Neutrophil (primary cell): ENCODE data around the gene CLDN12.

Experiments used
- H3K27ac ChIP-seq: fragments of 200-600 bp; sonication (generic); 2 replicates; pipeline ENCODE4 v1.5.1; 2016; ENCODE audit warnings: mild to moderate bottlenecking, moderate library complexity
- H3K27me3 ChIP-seq: fragments of 200-600 bp; sonication (generic); 2 replicates; pipeline ENCODE4 v1.6.0; 2016; ENCODE audit warnings: mild to moderate bottlenecking
- H3K36me3 ChIP-seq: fragments of 200-600 bp; sonication (generic); 2 replicates; pipeline ENCODE4 v1.5.1; 2017
- H3K4me1 ChIP-seq, 2 experiments: fragments of 200-600 bp in 1 of 2; sonication (generic) in 1 of 2; 1 replicate in 1 of 2; 2 replicates in 1 of 2; pipeline versions ENCODE4 v1.5.1 to v1.6.1; 2013 to 2016; ENCODE audit warnings: low read depth in 1 of 2, low read length in 1 of 2, mild to moderate bottlenecking in 1 of 2, moderate library complexity in 1 of 2; ENCODE audit not compliant: control insufficient read depth in 1 of 2, insufficient read depth in 1 of 2
- H3K4me3 ChIP-seq, 2 experiments: fragments of 200-600 bp in 1 of 2; sonication (generic) in 1 of 2; 1 replicate in 1 of 2; 2 replicates in 1 of 2; pipeline ENCODE4 v1.5.1; 2013 to 2016; ENCODE audit warnings: low read depth in 1 of 2, low read length in 1 of 2, mild to moderate bottlenecking in 1 of 2, moderate library complexity in 1 of 2
- H3K9me3 ChIP-seq: fragments of 200-600 bp; sonication (generic); 2 replicates; pipeline ENCODE4 v1.5.1; 2016
- CTCF ChIP-seq: fragments of 200-600 bp; sonication (generic); IDR thresholded peaks from 2 replicates; pipeline ENCODE4 v1.5.1; 2016; ENCODE audit warnings: antibody characterized with exemption

Gene CLDN12

GRCh38 chr7:90403174-90404113, at the start of gene CLDN12:
TSS of gene CLDN12 (plus strand) at chr7:90403461. CDS start at chr7:90412677, 9,216 bp downstream.
- TF ChIP-seq CTCF, result no peak
- Histone ChIP-seq H3K27me3 (peaks cover 25% of the 10 kb centered on the region), H3K4me3 (peak within 1 kb of the TSS; percentile 62 to 63), H3K9me3 (no peaks in the 10 kb centered on the region), H3K4me1 (peaks cover 12 to 15% of the 10 kb centered on the region in 2 experiments), H3K36me3 (no peaks in the 10 kb centered on the region), H3K27ac (peak within 1 kb of the TSS; percentile 18)

GRCh38 chr7:90383422-90383821, 19.8 kb upstream of the CLDN12 start:
- H3K27me3 ChIP-seq, result no peaks in the 10 kb centered on the region
- no peak overlapping the region for H3K4me3 ChIP-seq
- TF ChIP-seq CTCF, result no peak
- H3K36me3 ChIP-seq, result peaks cover 77% of the 10 kb centered on the region
- no peaks in the 10 kb centered on the region for H3K9me3 ChIP-seq
- H3K27ac ChIP-seq, result no peak overlapping the region
- H3K4me1 ChIP-seq, result no peaks in the 10 kb centered on the region

- no peak for TF ChIP-seq CTCF
- Histone ChIP-seq H3K9me3 (no peaks in the 10 kb centered on the region), H3K4me1 (no peaks in the 10 kb centered on the region), H3K27ac (no peak overlapping the region), H3K27me3 (no peaks in the 10 kb centered on the region), H3K4me3 (no peak overlapping the region), H3K36me3 (peaks cover 72% of the 10 kb centered on the region)
Observed at GRCh38 chr7:90383861-90384260, 19.4 kb upstream of the CLDN12 start.

- Histone ChIP-seq H3K4me1 (no peaks in the 10 kb centered on the region), H3K27me3 (no peaks in the 10 kb centered on the region), H3K36me3 (peaks cover 67% of the 10 kb centered on the region), H3K4me3 (no peak overlapping the region), H3K9me3 (no peaks in the 10 kb centered on the region), H3K27ac (no peak overlapping the region)
- no peak for TF ChIP-seq CTCF
Observed at GRCh38 chr7:90384433-90384832, 18.8 kb upstream of the CLDN12 start.

GRCh38 chr7:90387470-90388240, 15.6 kb upstream of the CLDN12 start:
- Histone ChIP-seq H3K27ac (no peak overlapping the region), H3K4me3 (no peak overlapping the region), H3K36me3 (peaks cover 39% of the 10 kb centered on the region), H3K9me3 (no peaks in the 10 kb centered on the region), H3K27me3 (no peaks in the 10 kb centered on the region), H3K4me1 (peaks cover 0 to 7% of the 10 kb centered on the region in 2 experiments)
- TF ChIP-seq CTCF, result no peak
